ENCODE measurements around the gene SMARCAL1.

DNA sequence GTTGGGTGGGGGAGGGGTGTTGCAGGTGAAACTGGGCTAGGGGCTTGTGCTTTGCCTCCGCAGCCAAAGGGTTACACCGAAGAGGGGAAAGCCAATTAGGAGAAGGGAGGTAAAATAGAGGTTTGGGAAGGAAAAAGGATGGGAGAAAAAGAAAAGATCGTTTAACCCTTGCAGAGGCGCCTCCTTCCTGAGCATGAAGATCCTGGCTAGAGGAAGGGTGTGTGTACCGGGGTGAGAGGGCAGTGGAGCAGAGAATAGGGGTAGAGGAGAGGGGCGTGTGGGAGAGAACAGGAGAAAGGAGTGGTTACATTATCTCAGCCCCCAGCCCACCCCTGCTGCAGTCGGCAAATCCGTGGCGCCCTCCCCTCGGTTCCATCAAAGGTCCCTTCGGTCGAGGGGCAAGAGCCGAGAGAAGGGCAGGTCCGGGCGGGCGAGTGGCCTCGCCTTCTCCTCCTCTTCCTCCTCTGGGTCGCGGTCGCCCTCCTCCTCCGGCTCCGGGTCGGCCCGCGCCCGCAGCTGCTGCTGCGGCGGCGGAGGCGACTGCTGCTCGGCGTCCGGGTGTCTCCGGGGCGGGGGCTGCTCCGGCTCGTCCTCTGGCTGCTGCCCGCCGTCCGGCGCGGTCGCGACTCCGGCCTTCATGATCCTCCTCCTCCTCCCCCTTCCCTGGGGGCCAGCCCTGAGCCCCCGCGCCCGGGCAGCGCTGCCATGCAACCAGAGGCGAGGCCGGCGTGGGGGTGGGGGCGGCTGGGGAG, 41.1 kb upstream of the SMARCAL1 start:
- TF ChIP-seq, protein P1, sequence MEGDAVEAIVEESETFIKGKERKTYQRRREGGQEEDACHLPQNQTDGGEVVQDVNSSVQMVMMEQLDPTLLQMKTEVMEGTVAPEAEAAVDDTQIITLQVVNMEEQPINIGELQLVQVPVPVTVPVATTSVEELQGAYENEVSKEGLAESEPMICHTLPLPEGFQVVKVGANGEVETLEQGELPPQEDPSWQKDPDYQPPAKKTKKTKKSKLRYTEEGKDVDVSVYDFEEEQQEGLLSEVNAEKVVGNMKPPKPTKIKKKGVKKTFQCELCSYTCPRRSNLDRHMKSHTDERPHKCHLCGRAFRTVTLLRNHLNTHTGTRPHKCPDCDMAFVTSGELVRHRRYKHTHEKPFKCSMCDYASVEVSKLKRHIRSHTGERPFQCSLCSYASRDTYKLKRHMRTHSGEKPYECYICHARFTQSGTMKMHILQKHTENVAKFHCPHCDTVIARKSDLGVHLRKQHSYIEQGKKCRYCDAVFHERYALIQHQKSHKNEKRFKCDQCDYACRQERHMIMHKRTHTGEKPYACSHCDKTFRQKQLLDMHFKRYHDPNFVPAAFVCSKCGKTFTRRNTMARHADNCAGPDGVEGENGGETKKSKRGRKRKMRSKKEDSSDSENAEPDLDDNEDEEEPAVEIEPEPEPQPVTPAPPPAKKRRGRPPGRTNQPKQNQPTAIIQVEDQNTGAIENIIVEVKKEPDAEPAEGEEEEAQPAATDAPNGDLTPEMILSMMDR (conservative IDR thresholded peaks at IDR 0.05; ENCODE audit: low read depth, low read length) = no peak
- TF ChIP-seq, protein P2, sequence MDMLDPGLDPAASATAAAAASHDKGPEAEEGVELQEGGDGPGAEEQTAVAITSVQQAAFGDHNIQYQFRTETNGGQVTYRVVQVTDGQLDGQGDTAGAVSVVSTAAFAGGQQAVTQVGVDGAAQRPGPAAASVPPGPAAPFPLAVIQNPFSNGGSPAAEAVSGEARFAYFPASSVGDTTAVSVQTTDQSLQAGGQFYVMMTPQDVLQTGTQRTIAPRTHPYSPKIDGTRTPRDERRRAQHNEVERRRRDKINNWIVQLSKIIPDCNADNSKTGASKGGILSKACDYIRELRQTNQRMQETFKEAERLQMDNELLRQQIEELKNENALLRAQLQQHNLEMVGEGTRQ (IDR thresholded peaks at IDR 0.05; ENCODE audit: low read depth, low read length) = no peak

Measured in IMR-90 (cell line).